Endothelial cell of umbilical vein (primary cell): Measurements from ENCODE around the gene SPAG4. TPM values are rescaled to one million over a fixed set of nuclear protein-coding genes. Genes with fewer than 3 reads are reported as not detected.

Experiments
- BruUV-seq: library from RNA; stranded (reverse); fragments of 400-500 nt; replicated peaks from 2 replicates; lab custom pipeline; 2021; lab: Mats Ljungman, UMichigan
- CTCF ChIA-PET: fragments of 300-600, 350-600 bp; sonication (Branson Sonifier 250); formaldehyde crosslinking; loops from one replicate; lab custom pipeline; 2021; ENCODE audit warnings: antibody characterized with exemption, inconsistent platforms; lab: Charles Lee
- POLR2A ChIA-PET: fragments of 300-600, 350-600 bp; sonication (Branson Sonifier 250); formaldehyde crosslinking; loops from one replicate; lab custom pipeline; 2021; ENCODE audit warnings: antibody characterized with exemption, inconsistent platforms; lab: Charles Lee
- DNase-seq: peaks from one replicate; pipeline ENCODE4 v3.0.0-alpha.2; 2011; ENCODE audit warnings: low read depth, low spot score
- FAIRE-seq: peaks from 2 replicates; lab custom pipeline; 2011; peaks lifted over from hg19 to GRCh38; lab: Jason Lieb, UNC
- H2AFZ ChIP-seq: 2 replicates; pipeline ENCODE4 v1.6.0; 2012; ENCODE audit warnings: low read depth, low read length, control low read depth, inconsistent platforms
- H3K27ac ChIP-seq: 2 replicates; pipeline ENCODE4 v1.5.1; 2011; ENCODE audit warnings: low read depth, mild to moderate bottlenecking, control low read depth, low read length, moderate library complexity; ENCODE audit not compliant: insufficient read depth
- H3K27me3 ChIP-seq, 2 experiments: 2 replicates each; pipeline versions ENCODE4 v1.6.0 to v1.6.1; 2011; ENCODE audit warnings: low read length in 2 of 2, mixed read lengths in 1 of 2; ENCODE audit not compliant: control insufficient read depth in 2 of 2, insufficient read depth in 2 of 2
- H3K36me3 ChIP-seq, 2 experiments: 2 replicates in 1 of 2; 3 replicates in 1 of 2; pipeline ENCODE4 v1.5.1; 2011; ENCODE audit warnings: low read length in 2 of 2, mild to moderate bottlenecking in 1 of 2, moderate library complexity in 1 of 2; ENCODE audit not compliant: control insufficient read depth in 2 of 2, insufficient read depth in 2 of 2; ENCODE audit errors: extremely low read depth in 1 of 2
- H3K4me1 ChIP-seq: 3 replicates; pipeline ENCODE4 v1.5.1; 2011; ENCODE audit warnings: mild to moderate bottlenecking, low read length; ENCODE audit not compliant: control insufficient read depth, insufficient read depth; ENCODE audit errors: extremely low read depth
- H3K4me2 ChIP-seq: 2 replicates; pipeline ENCODE4 v1.6.1; 2011; ENCODE audit warnings: low read length, control low read depth, mixed read lengths; ENCODE audit not compliant: insufficient read depth
- H3K4me3 ChIP-seq, 3 experiments: fragments of 200-600 bp in 1 of 3; sonication (generic), shearing (Covaris generic) in 1 of 3; replicated peaks in 1 of 3; 2 replicates each; pipeline ENCODE4 v1.5.1; 2011 to 2016; ENCODE audit warnings: control low read depth in 3 of 3, low read length in 3 of 3, mild to moderate bottlenecking in 2 of 3, inconsistent platforms in 1 of 3, low read depth in 1 of 3, moderate library complexity in 1 of 3; ENCODE audit not compliant: insufficient read depth in 1 of 3
- H3K79me2 ChIP-seq: 2 replicates; pipeline ENCODE4 v1.6.0; 2012; ENCODE audit warnings: low read length, inconsistent platforms; ENCODE audit not compliant: control insufficient read depth, insufficient read depth
- H3K9ac ChIP-seq: replicated peaks from 2 replicates; pipeline ENCODE3; 2011; ENCODE audit warnings: low read length, control low read depth; ENCODE audit not compliant: insufficient read depth; ENCODE audit errors: extremely low read depth
- H3K9me1 ChIP-seq: replicated peaks from 3 replicates; pipeline ENCODE4 v1.6.0; 2011; ENCODE audit warnings: mild to moderate bottlenecking, low read length; ENCODE audit not compliant: control insufficient read depth, insufficient read depth; ENCODE audit errors: extremely low read depth
- H3K9me3 ChIP-seq: replicated peaks from 2 replicates; pipeline ENCODE4 v1.5.1; 2012; ENCODE audit warnings: low read length, inconsistent platforms; ENCODE audit not compliant: control insufficient read depth, insufficient read depth
- H4K20me1 ChIP-seq: replicated peaks from 2 replicates; pipeline ENCODE3; 2011; ENCODE audit warnings: mild to moderate bottlenecking, low read length; ENCODE audit not compliant: control insufficient read depth, insufficient read depth; ENCODE audit errors: extremely low read depth
- EZH2 ChIP-seq: IDR thresholded peaks from 2 replicates; pipeline ENCODE4 v1.6.1; 2012; ENCODE audit warnings: borderline replicate concordance, low read depth, mild to moderate bottlenecking, moderate library complexity, low read length, inconsistent platforms; ENCODE audit not compliant: severe bottlenecking
- FOS ChIP-seq: IDR thresholded peaks from 2 replicates; pipeline ENCODE4 v1.6.1; 2011; ENCODE audit warnings: mild to moderate bottlenecking, low read length, moderate library complexity, borderline replicate concordance; ENCODE audit not compliant: insufficient read depth
- GATA2 ChIP-seq: IDR thresholded peaks from 2 replicates; pipeline ENCODE4 v1.7.0; 2011; ENCODE audit warnings: low read depth, mild to moderate bottlenecking, moderate library complexity, mixed read lengths, low read length; ENCODE audit not compliant: insufficient read length, insufficient read depth
- JUN ChIP-seq: IDR thresholded peaks from 2 replicates; pipeline ENCODE4 v1.6.1; 2011; ENCODE audit warnings: borderline replicate concordance, low read depth; ENCODE audit not compliant: insufficient read length, insufficient read depth
- MYC ChIP-seq: IDR thresholded peaks from one replicate; pipeline ENCODE4 v1.6.1; 2011; ENCODE audit warnings: mild to moderate bottlenecking, low read depth, low read length
- POLR2A ChIP-seq: IDR thresholded peaks from 2 replicates; pipeline ENCODE4 v1.6.1; 2012; ENCODE audit warnings: low read depth, mild to moderate bottlenecking, control low read depth, low read length
- POLR2AphosphoS5 ChIP-seq: IDR thresholded peaks from 2 replicates; pipeline ENCODE4 v1.6.1; 2012; ENCODE audit warnings: low read depth, mild to moderate bottlenecking, control low read depth, low read length, moderate library complexity; ENCODE audit not compliant: insufficient read depth
- dilution Hi-C: fragments of 300-500 bp; cut with MboI; formaldehyde crosslinking; loops from one replicate; pipeline ENCODE4 v1.15.0; 2019; ENCODE audit warnings: low sequenced_read_pairs; ENCODE audit not compliant: extremely low pct_ligation_motif_present
- intact Hi-C: fragments of 100-400 bp; cut with micrococcal nuclease; formaldehyde crosslinking; loops from one replicate; pipeline ENCODE4 v1.10.0; 2022
- polyA plus RNA-seq, 4 experiments: library from polyadenylated mRNA; depleted of rRNA in 3 of 4; stranded (reverse) in 3 of 4; unstranded in 1 of 4; fragments of >200 nt; gene quantifications; 2 replicates each; pipeline versions ENCODE4 v1.2.1 to v1.2.3, GENCODE V29; 2011 to 2012; ENCODE audit warnings: missing spikeins in 1 of 4
- small RNA-seq: library from RNA; depleted of rRNA; stranded (forward); fragments of <200 nt; gene quantifications from one replicate; pipeline ENCODE3, GENCODE V24; 2012; ENCODE audit warnings: low replicate concordance, low read depth; ENCODE audit not compliant: insufficient read depth, insufficient read length
- total RNA-seq: library from RNA; stranded (reverse); gene quantifications from 2 replicates; pipeline ENCODE4 v1.2.3, GENCODE V29; 2021
- TF ChIP-seq, protein P1 (sequence below), 2 donors: IDR thresholded peaks; 1 replicate in 1 of 2; 2 replicates in 1 of 2; pipeline ENCODE4 v1.5.1; 2011; ENCODE audit warnings: low read length in 2 of 2, mild to moderate bottlenecking in 2 of 2, moderate library complexity in 2 of 2, control low read depth in 1 of 2, inconsistent platforms in 1 of 2, low read depth in 1 of 2; ENCODE audit not compliant: insufficient read depth in 1 of 2; ENCODE audit errors: extremely low read depth in 1 of 2
- TF ChIP-seq, protein P2 (sequence below): IDR thresholded peaks from 2 replicates; pipeline ENCODE4 v1.6.1; 2011; ENCODE audit not compliant: insufficient read depth, insufficient read length

The SPAG4 gene
- total and polyA plus RNA-seq, 2 donors (not counting 3 experiments of a cell fraction or from before 2014, with no cell fraction given), result 3.7 to 9.5 TPM

DNA sequence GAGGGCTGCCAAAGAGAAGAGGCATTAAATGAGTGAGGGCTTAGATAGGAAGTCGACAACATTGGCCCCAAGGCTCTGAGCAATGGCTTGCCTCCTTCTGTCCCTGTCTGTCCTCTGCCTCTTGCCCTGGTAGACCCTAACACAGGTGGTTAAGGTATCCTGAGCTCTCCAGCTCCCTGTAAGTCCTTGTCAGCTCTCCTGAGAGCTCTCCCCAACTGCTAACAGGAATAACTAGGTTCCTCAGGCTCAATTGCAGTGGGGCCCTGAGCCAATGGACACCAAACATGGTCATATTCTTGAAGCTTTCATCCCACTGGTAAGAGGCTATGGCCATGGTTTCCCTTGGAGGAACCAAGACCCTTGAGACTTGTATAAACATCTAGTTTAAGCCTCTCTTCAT lies 54.1 kb downstream of the SPAG4 start:
- no peaks in the 10 kb centered on the region for H3K9me1 ChIP-seq
- intact Hi-C loops (no loop called here), dilution Hi-C loops (no loop called here)
- no peaks in the 10 kb centered on the region for H3K79me2 ChIP-seq
- no peaks in the 10 kb centered on the region for H3K4me1 ChIP-seq
- DNase-seq (no peak), FAIRE-seq (no peak)
- no peak overlapping the region for H3K4me2 ChIP-seq
- ChIA-PET CTCF (interaction anchor here (0.9 to 1.1 kb wide), 2 partner anchors 10 to 12 kb away, joined by 3 read pairs; no protein-coding TSS in a partner anchor), POLR2A (no interaction called here)
- no peak overlapping the region for H3K27ac ChIP-seq
- TF ChIP-seq JUN, result no peak
- no peak for TF ChIP-seq EZH2
- TF ChIP-seq, protein P1, sequence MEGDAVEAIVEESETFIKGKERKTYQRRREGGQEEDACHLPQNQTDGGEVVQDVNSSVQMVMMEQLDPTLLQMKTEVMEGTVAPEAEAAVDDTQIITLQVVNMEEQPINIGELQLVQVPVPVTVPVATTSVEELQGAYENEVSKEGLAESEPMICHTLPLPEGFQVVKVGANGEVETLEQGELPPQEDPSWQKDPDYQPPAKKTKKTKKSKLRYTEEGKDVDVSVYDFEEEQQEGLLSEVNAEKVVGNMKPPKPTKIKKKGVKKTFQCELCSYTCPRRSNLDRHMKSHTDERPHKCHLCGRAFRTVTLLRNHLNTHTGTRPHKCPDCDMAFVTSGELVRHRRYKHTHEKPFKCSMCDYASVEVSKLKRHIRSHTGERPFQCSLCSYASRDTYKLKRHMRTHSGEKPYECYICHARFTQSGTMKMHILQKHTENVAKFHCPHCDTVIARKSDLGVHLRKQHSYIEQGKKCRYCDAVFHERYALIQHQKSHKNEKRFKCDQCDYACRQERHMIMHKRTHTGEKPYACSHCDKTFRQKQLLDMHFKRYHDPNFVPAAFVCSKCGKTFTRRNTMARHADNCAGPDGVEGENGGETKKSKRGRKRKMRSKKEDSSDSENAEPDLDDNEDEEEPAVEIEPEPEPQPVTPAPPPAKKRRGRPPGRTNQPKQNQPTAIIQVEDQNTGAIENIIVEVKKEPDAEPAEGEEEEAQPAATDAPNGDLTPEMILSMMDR (IDR thresholded peaks at IDR 0.05; ENCODE audit: extremely low read depth in 1 of 2, insufficient read depth in 1 of 2, low read depth in 1 of 2, low read length in 2 of 2), result no peak
- no peak for TF ChIP-seq POLR2A
- TF ChIP-seq, protein P2, sequence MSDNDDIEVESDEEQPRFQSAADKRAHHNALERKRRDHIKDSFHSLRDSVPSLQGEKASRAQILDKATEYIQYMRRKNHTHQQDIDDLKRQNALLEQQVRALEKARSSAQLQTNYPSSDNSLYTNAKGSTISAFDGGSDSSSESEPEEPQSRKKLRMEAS, result no peak
- TF ChIP-seq POLR2AphosphoS5, result no peak
- TF ChIP-seq FOS, result no peak
- no peak for TF ChIP-seq GATA2
- no peak for TF ChIP-seq MYC
- H3K9ac ChIP-seq, result no peak overlapping the region
- H3K36me3 ChIP-seq, result peaks cover 3 to 11% of the 10 kb centered on the region in 2 experiments
- no peaks in the 10 kb centered on the region for H3K9me3 ChIP-seq
- no peak overlapping the region for H2AFZ ChIP-seq
- BruUV-seq, result no TSS peak
- no peaks in the 10 kb centered on the region for H4K20me1 ChIP-seq
- no peaks in the 10 kb centered on the region for H3K27me3 ChIP-seq
- no peak overlapping the region for H3K4me3 ChIP-seq

Small RNAs within 50 kb of the gene (small RNA-seq; reads per million reads assigned to genes)
- gene RNU6-759P, result not detected
- not detected for gene RPL37P1

Other genes with a start within 250 kb of the SPAG4 start
- gene UQCC1, start 203.9 kb upstream of the SPAG4 start, total RNA-seq, result 31.5 and 48.4 TPM in 2 replicates
- gene UQCC1, start 203.9 kb upstream of the SPAG4 start, polyA plus RNA-seq, result 20.0 and 21.6 TPM in 2 replicates
- 0.18 TPM in 1 of 2 replicates, not detected in the other for gene GDF5, start 177.6 kb upstream of the SPAG4 start, total RNA-seq
- 0.14 and 0.21 TPM in 2 replicates for gene GDF5, start 177.6 kb upstream of the SPAG4 start, polyA plus RNA-seq
- gene CEP250, start 160.2 kb upstream of the SPAG4 start, total RNA-seq, result 42.0 and 58.9 TPM in 2 replicates
- 3.2 and 5.3 TPM in 2 replicates for gene CEP250, start 160.2 kb upstream of the SPAG4 start, polyA plus RNA-seq
- not detected in 2 replicates for gene C20orf173, start 86.2 kb upstream of the SPAG4 start, total RNA-seq
- gene C20orf173, start 86.2 kb upstream of the SPAG4 start, polyA plus RNA-seq, result not detected in 2 replicates
- gene ERGIC3, start 73.8 kb upstream of the SPAG4 start, total RNA-seq, result 202 and 203 TPM in 2 replicates
- gene ERGIC3, start 73.8 kb upstream of the SPAG4 start, polyA plus RNA-seq, result 419 and 481 TPM in 2 replicates
- 239 and 244 TPM in 2 replicates for gene CPNE1, start 49.1 kb downstream of the SPAG4 start, total RNA-seq
- 316 and 368 TPM in 2 replicates for gene CPNE1, start 49.1 kb downstream of the SPAG4 start, polyA plus RNA-seq
- gene RBM12, start 49.1 kb downstream of the SPAG4 start, total RNA-seq, result 98.0 and 105 TPM in 2 replicates
- 120 and 121 TPM in 2 replicates for gene RBM12, start 49.1 kb downstream of the SPAG4 start, polyA plus RNA-seq
- gene NFS1, start 83.5 kb downstream of the SPAG4 start, total RNA-seq, result 24.0 and 25.1 TPM in 2 replicates
- 28.4 and 36.5 TPM in 2 replicates for gene NFS1, start 83.5 kb downstream of the SPAG4 start, polyA plus RNA-seq
- gene ROMO1, start 83.6 kb downstream of the SPAG4 start, total RNA-seq, result 169 and 174 TPM in 2 replicates
- 845 and 1,099 TPM in 2 replicates for gene ROMO1, start 83.6 kb downstream of the SPAG4 start, polyA plus RNA-seq
- 291 and 309 TPM in 2 replicates for gene RBM39, start 126.4 kb downstream of the SPAG4 start, total RNA-seq
- 76.2 and 106 TPM in 2 replicates for gene RBM39, start 126.4 kb downstream of the SPAG4 start, polyA plus RNA-seq
- 45.8 and 46.3 TPM in 2 replicates for gene PHF20, start 156.2 kb downstream of the SPAG4 start, total RNA-seq
- 16.0 and 25.0 TPM in 2 replicates for gene PHF20, start 156.2 kb downstream of the SPAG4 start, polyA plus RNA-seq